Measurements from ENCODE around the gene CARD19. TPM values are rescaled to one million over a fixed set of nuclear protein-coding genes. Genes with fewer than 3 reads are reported as not detected.

The CARD19 gene
- total and polyA plus RNA-seq, 2 of the 8 experiments (the other 6 are each of a cell fraction or from before 2014, with no cell fraction given), result 21.2 to 112 TPM

- WGBS, 2 experiments (ENCODE audit: extremely low coverage in 1 of 2, insufficient coverage in 1 of 2, insufficient read length in 1 of 2, insufficient replicate concordance in 2 of 2, low coverage in 1 of 2, low lambda C conversion rate in 2 of 2, missing lambda C conversion rate in 1 of 2), result 91% methylated on average over 13 of the region's 18 CpGs; no CpG with 5 or more reads in 1 of the 2 experiments
- ChIA-PET POLR2A (ENCODE audit: partially characterized antibody) (interaction anchor here (1.2 kb wide), 1 partner anchor 31 kb away, joined by 3 read pairs; no protein-coding TSS in a partner anchor), CTCF (ENCODE audit: partially characterized antibody) (interaction anchor here (1.0 to 8.8 kb wide), 6 partner anchors 8 to 203 kb away, joined by 3 to 96 read pairs (median 6); no protein-coding TSS in a partner anchor)
- Histone ChIP-seq H4K20me1 (replicated peaks in 1 of 2; ENCODE audit: control insufficient read depth in 1 of 2, insufficient read depth in 2 of 2, low read length in 2 of 2) (peaks cover 0 to 10% of the 10 kb centered on the region in 2 experiments), H3K4me3 (ENCODE audit: extremely low read depth in 1 of 4, insufficient read depth in 2 of 4, low read depth in 3 of 4, low read length in 4 of 4) (no peak overlapping the region), H4K91ac (replicated peaks; ENCODE audit: insufficient read length, low read length) (no peak overlapping the region), H2AFZ (ENCODE audit: low read length) (no peak overlapping the region), H3K14ac (ENCODE audit: insufficient read length) (no peak overlapping the region), H3K4me1 (replicated peaks in 1 of 4; ENCODE audit: control insufficient read depth in 3 of 4, insufficient read depth in 4 of 4, low read length in 3 of 4) (peaks cover 0 to 14% (median 9%) of the 10 kb centered on the region in 4 experiments; a peak in 6 of 7 replicates), H2BK120ac (replicated peaks; ENCODE audit: low read depth, low read length) (no peak overlapping the region), H3K9ac (replicated peaks in 1 of 4; ENCODE audit: extremely low read depth in 1 of 4, low read depth in 3 of 4, low read length in 3 of 4) (no peak overlapping the region), H3K79me2 (ENCODE audit: control insufficient read depth in 1 of 2, insufficient read depth in 2 of 2, low read length in 2 of 2) (no peaks in the 10 kb centered on the region), H3K36me3 (ENCODE audit: control insufficient read depth in 2 of 4, insufficient read depth in 4 of 4, low read length in 3 of 4) (no peaks in the 10 kb centered on the region; a peak in 2 of 8 replicates), H4K5ac (ENCODE audit: insufficient read length, low read depth, low read length) (no peak overlapping the region), H3K23ac (ENCODE audit: insufficient read length) (no peak overlapping the region), H4K8ac (ENCODE audit: extremely low read depth, insufficient read depth, low read length) (no peak overlapping the region), H2BK15ac (ENCODE audit: low read length) (no peak overlapping the region), H3K79me1 (ENCODE audit: low read depth, low read length) (no peaks in the 10 kb centered on the region), H3K23me2 (ENCODE audit: low read depth, low read length) (no peaks in the 10 kb centered on the region), H3K4ac (replicated peaks; ENCODE audit: insufficient read length, low read depth, low read length) (no peak overlapping the region), H2BK12ac (ENCODE audit: low read depth, low read length) (no peak overlapping the region), H3K27me3 (replicated peaks in 1 of 4; ENCODE audit: control insufficient read depth in 3 of 4, extremely low read depth in 1 of 4, insufficient read depth in 3 of 4, low read length in 3 of 4) (no peaks in the 10 kb centered on the region), H3K56ac (replicated peaks; ENCODE audit: insufficient read length, low read depth, low read length) (no peak overlapping the region), H3K9me3 (ENCODE audit: insufficient read depth in 2 of 2, low read depth in 1 of 2, low read length in 1 of 2) (no peaks in the 10 kb centered on the region), H2BK5ac (ENCODE audit: low read depth, low read length) (no peak overlapping the region), H2AK5ac (ENCODE audit: low read depth, low read length) (no peak overlapping the region), H3K27ac (ENCODE audit: low read depth, low read length) (no peak overlapping the region), H2BK20ac (ENCODE audit: low read length) (no peak overlapping the region), H3K4me2 (ENCODE audit: insufficient read depth in 1 of 2, low read depth in 2 of 2, low read length in 2 of 2) (no peak overlapping the region), H3K18ac (ENCODE audit: extremely low read depth, low read length) (no peak overlapping the region)
- DNase-seq (ENCODE audit: low read depth in 1 of 2, low spot score in 2 of 2), result no peak
- no peak for FAIRE-seq
- no peak for TF ChIP-seq HDAC2 (IDR thresholded peaks at IDR 0.05; ENCODE audit: borderline replicate concordance in 1 of 2, low read depth in 2 of 2, low read length in 2 of 2)
- no peak for TF ChIP-seq KDM5A (IDR thresholded peaks at IDR 0.05; ENCODE audit: low read length)
- no peak for TF ChIP-seq RNF2 (IDR thresholded peaks at IDR 0.05; ENCODE audit: borderline replicate concordance, low read depth, low read length, missing control alignments, poor library complexity, severe bottlenecking)
- TF ChIP-seq USF2 (IDR thresholded peaks at IDR 0.05; ENCODE audit: low read length), result no peak
- TF ChIP-seq BRCA1 (IDR thresholded peaks at IDR 0.05; ENCODE audit: low read depth, low read length), result no peak
These were observed 15.5 kb downstream of the CARD19 start for GRCh38 chr9:93111371-93112115.

All from H1 (cell line).